GM12872 (cell line): ENCODE data around the gene TPRG1.

Source experiments
- TF ChIP-seq, protein P1 (sequence below): IDR thresholded peaks from 3 replicates; pipeline ENCODE4 v1.5.1; 2011; ENCODE audit warnings: low read depth, mild to moderate bottlenecking, low read length, moderate library complexity; ENCODE audit not compliant: insufficient read depth

TPRG1 gene

DNA sequence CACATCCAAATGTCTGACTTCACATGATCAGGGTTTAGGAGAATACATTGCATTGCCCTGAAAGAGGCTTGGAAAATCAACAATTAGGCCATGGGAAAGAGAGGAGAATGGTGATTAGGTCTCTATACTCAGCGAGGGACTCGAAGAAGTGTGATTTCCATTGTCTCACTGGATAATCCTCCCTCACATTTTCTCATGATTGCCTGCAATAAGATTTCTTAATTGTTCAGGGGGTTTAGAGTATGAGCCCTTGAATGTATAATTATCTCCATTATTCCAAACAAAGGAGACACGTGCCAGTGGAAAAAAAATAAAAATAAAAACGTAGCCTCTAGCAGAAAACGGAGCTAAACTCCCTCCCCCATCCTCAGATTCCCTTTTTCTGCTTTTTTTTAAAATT, 173.2 kb downstream of the TPRG1 start:
- TF ChIP-seq, protein P1, sequence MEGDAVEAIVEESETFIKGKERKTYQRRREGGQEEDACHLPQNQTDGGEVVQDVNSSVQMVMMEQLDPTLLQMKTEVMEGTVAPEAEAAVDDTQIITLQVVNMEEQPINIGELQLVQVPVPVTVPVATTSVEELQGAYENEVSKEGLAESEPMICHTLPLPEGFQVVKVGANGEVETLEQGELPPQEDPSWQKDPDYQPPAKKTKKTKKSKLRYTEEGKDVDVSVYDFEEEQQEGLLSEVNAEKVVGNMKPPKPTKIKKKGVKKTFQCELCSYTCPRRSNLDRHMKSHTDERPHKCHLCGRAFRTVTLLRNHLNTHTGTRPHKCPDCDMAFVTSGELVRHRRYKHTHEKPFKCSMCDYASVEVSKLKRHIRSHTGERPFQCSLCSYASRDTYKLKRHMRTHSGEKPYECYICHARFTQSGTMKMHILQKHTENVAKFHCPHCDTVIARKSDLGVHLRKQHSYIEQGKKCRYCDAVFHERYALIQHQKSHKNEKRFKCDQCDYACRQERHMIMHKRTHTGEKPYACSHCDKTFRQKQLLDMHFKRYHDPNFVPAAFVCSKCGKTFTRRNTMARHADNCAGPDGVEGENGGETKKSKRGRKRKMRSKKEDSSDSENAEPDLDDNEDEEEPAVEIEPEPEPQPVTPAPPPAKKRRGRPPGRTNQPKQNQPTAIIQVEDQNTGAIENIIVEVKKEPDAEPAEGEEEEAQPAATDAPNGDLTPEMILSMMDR = no peak

DNA sequence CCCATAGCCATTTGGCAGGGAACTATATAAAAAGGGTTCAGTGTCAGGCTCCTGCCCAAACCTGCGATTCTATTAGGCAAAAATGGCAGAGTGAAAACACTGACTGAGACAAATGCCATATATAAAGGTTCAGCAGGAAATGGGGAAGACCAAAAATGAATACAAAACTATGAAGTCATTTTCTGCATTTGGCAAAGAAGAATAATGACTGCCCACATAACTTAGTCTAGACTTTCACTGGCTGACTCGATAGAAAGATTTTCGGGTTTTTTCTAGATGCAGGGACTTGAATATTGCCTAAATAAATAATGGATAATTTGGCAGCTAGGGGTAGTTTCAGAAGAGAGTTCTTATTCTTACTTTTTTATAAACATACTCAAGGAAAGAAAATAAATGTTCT, 178.0 kb downstream of the TPRG1 start:
- TF ChIP-seq, protein P1 = no peak

DNA sequence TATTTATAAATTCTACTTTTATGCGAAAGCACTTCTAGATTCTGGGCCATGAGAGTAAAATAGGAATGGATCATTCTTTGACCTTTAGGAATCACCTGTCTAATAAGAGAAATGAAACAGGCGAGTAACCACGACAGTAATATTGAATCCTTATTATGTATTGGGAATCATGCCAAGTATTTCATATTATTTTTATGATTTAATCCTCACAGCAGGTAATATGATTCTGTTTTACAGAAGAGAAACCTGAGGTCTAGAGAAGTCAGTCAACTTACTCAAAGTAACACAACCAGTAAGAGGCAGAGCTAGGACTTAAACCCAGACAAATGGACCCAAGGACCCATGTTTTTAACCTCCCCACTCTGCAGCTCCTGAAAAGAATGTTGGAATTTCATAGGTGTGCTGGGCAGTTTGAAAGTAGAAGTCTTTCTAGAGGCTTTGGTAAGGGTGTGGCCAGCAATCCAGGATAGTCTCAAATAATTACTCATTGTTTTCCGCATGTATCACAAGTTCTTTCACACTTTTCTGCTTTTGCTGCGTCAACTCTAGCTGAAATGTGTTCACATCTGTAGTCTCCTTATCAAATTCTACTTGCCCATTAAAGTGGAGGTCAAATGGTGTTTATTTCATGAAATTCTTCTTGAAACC, 181.7 kb downstream of the TPRG1 start:
- TF ChIP-seq, protein P1 = no peak

DNA sequence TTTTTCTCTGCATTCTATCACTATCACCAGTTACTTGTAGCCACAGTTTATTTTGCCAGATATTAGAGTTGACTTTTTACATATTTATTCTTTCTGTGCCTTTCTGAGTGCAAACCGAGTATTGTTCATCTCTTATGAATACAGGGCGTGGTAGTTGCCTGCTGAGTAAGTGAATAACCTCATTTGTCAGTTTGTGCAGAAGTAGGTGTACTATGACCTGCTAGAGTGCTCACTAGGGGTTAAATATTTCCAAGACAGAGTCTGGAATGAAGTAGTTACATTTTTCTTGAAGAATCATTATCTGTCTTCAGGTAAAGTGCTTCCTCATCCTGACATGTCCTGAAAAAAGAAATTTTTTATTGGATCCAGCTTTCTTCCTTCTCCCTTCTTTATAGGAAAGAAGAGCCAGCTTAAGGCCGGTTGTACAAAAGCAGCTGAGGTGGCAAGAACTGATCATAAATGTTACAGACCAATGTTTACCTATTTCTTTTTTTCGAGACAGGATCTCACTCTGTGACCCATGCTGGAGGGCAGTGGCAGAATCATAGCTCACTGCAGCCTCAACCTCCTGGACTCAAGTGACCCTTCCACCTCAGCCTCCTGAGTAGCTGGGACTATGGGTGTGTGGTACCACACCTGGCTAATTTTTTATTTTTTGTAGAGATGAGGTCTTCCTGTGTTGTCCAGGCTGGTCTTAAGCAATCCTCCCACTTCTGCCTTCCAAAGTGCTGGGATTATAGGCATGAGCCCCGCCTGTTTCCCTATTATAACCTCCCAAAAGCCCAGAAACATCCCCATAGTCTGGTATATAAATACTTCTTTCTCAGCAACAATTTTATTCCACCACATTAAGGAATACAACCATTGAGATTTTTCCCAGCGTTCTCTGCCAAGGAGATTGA, 182.5 kb downstream of the TPRG1 start:
- TF ChIP-seq, protein P1 = no peak

DNA sequence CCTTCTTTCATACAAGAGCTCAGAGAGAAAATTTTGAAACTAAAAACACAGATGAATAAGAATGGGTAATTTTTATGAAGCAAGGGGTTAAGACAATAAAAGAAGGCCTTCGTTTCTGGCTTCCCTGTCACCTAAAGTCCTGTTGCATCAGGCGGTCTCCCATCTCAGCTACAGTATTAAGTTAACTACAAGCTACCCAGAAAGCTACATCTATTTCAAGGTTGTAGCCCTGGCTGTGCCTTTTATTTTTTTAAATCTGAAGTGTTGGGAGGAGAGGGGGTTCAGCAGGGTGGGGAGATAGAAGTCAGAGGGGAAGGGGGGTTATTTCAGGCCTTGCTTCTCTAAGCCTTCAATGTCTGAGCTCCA, 183.3 kb downstream of the TPRG1 start:
- TF ChIP-seq, protein P1 = no peak

DNA sequence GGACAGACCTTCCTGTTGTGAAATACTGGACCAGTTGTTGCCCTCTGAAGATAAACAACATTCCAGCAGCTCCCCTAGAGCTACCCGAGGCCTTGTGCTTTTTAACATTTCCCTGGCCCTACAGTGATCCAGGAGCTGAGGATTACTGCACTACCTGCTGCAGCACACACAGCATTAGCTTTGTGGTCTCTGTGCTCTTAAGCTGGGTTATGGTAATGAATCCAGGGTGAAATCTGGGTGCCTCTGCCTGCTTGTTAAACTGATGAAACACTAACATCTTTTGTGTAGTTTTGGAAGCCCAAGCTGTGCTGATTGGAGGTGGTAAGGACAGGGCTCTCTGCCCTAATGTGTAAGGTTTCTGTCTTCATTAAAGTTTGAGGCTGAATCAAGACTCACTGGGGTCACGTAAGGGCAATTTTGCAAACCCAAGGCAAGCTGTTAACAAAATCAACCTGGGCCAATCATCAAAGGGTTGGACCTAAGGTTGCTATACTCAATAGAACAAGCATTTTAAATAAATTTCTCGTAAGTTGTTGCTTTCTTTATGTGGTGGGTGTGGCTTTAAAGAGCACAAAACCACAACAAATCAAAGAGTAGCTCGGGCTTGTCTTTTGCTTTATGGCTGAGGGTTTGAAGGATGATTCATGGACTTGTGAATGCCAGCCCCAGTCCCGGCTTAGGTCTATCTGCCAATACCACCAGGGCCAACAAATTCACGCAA, 183.9 kb downstream of the TPRG1 start:
- TF ChIP-seq, protein P1 = no peak

DNA sequence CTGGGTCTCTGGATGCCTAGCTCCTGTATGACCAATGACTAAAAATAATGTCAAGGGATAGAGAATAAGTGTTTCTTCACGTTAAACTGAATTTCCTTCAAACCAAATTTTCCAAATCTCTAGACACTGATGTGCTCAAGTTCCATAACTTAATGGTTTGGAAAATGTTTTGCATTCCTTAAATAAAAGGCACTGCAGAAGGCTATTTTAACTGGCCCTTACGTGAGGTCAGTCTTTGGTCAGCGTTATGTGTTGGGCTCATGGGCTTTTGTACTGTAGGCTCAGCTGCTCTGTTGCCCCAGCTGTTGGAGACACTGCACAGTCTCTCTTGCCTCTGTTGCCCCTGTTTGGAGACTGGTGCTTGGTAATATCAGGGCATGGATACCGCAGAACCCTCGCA, 188.5 kb downstream of the TPRG1 start:
- TF ChIP-seq, protein P1 = no peak
